HG02885 (cell line): ENCODE results near the gene TSPAN5.

ENCODE experiments used
- ATAC-seq: cut with Tn5 transposase; IDR thresholded peaks from one replicate; pipeline ENCODE4 v1.9.1; 2021; ENCODE audit warnings: mild to moderate bottlenecking; ENCODE audit not compliant: unreplicated experiment, poor library complexity

TSPAN5 gene

GRCh38 chr4:98624144-98624543 lies 34.3 kb downstream of the TSPAN5 start:
- ATAC-seq: no peak

- ATAC-seq: no peak
These were observed 35.1 kb downstream of the TSPAN5 start for GRCh38 chr4:98623126-98623802.

DNA sequence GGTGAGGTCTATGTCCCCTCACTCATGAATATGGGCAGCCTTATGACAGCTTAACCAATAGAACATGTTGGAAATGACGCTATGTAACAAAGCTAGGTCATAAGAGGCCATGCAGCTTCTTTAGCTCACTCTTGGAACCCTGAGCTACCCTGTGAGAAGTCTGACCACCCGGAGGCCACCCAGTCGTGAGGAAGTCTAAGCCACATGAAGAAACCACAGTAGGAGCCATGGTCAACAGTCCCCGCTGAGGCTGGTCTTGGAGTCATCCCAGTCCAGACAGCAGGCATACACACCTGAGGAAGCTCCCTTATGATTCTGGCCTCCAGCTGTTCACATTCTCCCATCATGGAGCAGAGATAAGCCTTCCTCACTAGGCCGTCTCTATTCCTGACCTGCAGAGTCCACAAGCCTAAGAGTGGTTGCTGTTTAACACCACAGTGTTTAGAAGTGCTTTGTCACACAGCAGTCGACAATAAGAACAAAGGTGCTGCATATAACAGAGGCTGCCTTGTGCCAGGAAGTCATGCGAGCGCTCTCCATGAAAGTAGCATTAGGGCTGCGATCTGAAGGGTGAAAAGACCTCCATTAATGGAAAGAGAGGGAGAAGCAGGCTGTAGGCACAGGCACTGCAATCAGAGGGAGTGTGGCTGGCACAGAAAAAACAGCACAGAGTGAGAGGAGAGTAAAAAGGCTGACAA lies 38.2 kb downstream of the TSPAN5 start:
- no peak for ATAC-seq

GRCh38 chr4:98619180-98619579 lies 39.2 kb downstream of the TSPAN5 start:
- no peak for ATAC-seq

DNA sequence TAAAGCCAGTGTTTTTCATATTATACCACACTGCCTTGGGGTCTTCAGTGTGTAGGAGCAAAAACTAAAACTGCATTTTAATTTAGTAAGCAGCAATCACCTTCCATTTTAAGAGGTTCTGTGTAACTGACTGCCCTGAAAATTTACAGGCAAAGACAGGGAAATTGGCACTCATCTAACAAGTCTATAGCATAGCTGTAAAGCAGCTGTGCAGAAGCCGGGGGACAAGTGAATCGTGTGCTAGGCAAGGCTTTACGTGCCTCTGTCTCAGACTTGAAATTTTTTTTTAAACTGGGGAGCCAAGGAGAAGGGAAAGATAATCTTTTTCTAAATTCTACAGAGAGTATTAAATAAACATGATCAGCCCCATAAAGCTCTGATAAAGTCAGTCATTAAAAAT lies 39.7 kb downstream of the TSPAN5 start:
- no peak for ATAC-seq

- ATAC-seq: no peak
These were observed 40.9 kb downstream of the TSPAN5 start for GRCh38 chr4:98617358-98618047.

DNA sequence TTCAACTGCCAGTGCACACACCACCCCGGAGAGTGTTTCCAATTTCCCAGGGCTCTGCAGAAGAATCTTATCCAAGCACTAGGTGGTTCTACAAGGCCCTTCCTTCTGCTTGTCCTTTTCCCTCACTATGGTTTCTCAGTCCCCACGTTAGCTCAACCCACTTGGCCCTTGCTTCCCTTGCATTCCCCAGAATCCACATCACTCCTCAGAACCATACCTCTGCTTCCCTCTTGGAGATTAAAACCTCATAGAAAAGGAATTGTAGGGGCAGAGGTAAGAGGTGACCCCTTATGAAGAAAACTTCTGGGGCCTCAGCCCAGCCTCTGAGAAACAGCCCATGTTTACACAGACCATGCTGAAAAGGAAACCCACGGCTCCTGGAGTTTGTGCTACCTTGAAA lies 42.4 kb downstream of the TSPAN5 start:
- ATAC-seq: no peak

DNA sequence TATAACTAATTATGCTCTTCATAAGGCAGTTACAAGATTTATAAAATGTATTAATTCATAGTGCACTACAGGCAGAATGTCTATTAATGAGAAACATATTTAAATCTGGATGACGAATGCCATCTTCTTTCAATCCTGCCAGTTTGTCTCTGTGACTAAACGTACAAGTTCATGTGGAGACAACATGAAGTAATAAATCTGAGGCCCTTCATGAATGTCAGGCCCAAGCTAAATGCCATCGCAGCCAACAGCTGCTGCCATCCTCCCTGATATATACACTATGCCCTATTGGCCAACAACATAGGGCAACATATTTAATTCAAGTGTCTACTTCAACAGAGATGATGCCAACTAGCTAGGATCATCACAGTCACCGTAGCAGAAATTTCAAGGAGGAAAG lies 43.7 kb downstream of the TSPAN5 start:
- ATAC-seq: no peak

- no peak for ATAC-seq
These were observed 44.3 kb downstream of the TSPAN5 start for GRCh38 chr4:98614094-98614493.

- no peak for ATAC-seq
These were observed 44.8 kb downstream of the TSPAN5 start for GRCh38 chr4:98613453-98614075.

GRCh38 chr4:98612318-98613250 lies 45.8 kb downstream of the TSPAN5 start:
- ATAC-seq: no peak

GRCh38 chr4:98611677-98612317 lies 46.6 kb downstream of the TSPAN5 start:
- ATAC-seq: no peak

DNA sequence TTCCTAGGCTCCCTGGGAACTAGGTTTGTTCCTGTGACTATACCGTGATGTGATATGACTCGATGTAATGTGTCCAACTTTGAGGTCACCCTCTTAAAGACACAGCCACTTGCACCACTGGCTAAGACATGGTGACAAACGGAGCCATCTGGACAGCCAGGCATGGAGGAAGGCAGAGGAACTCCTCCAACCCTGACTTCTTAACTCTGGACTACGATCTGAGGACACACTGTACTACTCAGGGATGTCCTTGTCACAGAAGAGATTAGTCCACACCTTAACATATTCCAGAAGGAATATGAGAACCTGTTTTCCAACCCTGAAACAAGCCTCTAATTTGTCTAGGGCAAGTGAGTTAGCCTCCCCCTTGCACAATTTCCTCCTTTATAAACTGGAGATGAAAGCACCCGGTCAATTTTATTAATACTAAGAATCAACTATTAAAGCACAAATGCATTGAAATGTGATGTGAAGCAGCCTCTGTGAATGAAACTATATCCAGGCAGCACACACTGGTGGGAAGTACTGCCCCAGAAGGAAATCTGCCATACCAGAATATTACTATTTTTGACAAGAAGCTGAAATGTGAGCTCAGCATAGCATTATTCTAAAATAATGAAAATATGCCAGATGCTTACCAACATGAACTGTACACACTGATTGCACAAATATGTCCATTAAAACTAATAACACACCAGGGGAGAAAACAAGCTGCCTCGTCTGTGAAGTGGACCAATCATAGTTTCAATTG lies 47.3 kb downstream of the TSPAN5 start:
- ATAC-seq: no peak

GRCh38 chr4:98610431-98610830 lies 48.0 kb downstream of the TSPAN5 start:
- no peak for ATAC-seq

DNA sequence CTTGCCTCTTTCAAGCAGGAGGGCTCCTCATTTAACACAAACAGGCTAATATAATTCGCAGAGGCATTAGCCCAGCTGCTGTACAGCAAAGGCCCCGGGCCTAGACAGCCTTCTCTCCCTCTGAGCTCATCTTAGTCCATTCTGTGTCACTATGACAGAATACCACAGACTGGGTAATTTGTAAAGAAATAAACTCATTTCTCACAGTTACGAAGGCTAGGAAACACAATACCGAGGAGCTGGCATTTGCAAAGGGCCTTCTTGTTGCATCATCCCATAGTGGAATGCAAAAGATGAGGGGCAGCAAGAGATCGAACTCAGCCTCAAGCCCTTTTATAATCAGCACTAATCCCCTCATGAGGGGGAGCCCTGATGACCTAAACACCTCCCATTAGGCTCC lies 48.5 kb downstream of the TSPAN5 start:
- no peak for ATAC-seq

DNA sequence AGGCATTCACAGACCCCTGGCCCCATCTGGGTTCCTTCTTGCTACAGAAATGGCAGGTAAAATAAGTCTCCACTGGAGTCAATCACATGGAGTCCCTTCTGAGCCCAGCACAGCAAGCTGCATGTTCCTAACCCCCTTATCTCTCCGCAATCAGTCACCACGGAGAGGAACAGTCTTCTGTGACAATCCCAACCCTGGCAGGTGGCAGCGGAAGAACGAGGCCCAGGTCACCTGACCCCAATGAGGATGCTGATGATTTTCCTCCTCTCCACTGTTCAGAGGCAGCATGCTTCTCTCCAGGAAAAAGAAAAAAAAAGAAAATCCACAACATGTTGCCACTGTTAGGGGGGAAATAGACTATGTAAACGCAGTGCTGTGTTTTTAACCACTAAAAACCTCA lies 50.1 kb downstream of the TSPAN5 start:
- no peak for ATAC-seq

DNA sequence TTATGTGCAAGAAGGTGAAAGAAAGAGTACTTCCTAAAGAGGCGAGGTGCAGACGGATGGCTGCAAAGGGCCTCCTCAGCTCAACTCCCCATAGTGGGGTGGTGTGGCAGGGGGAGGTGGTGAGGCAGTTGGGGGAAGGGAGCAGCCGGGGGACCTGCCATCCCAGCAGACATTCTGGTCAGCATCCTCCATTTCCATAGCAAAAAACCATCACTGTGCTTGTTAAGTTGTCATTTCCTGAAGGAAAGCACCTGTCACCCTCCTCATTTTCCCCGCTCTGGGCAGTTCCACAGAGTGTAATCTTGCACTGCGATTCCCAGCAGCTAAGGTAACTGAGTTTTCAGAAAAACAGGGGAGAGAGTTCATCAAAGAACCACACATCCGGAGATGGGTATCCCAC lies 51.5 kb downstream of the TSPAN5 start:
- ATAC-seq: no peak

DNA sequence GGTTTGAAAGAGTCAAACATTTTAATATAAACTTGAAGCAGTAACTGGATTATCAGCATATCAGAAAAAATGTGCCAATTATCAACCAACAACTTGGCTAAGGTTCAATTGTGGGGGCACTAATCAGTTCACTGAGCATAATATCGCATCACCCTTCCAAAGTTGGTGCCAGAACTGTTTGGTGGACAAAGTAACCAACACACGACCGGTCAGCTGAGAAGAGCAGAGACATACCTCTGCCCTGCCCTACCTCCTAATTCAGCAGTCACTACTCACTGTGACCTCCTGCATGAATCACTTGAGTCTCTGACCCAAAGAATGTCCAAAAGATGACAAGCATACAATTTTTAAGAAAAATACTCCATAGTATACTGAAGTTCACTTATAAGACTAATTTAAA lies 53.2 kb downstream of the TSPAN5 start:
- no peak for ATAC-seq

GRCh38 chr4:98604723-98605122 lies 53.7 kb downstream of the TSPAN5 start:
- ATAC-seq: no peak
